Measurements from ENCODE around the gene GUCY1A2.
"Not testable (repeated sequence)": the region's sequence is repeated elsewhere in the genome, so short reads cannot be mapped to it uniquely, and the experiment has no call there.

The GUCY1A2 gene

GRCh38 chr11:106939157-106939556, 79.1 kb downstream of the GUCY1A2 start:
- no peak for DNase-seq (ENCODE audit: low read depth)

- DNase-seq (ENCODE audit: low read depth): no peak
These were observed 81.2 kb downstream of the GUCY1A2 start for GRCh38 chr11:106937111-106937510.

GRCh38 chr11:106925245-106925644, 93.0 kb downstream of the GUCY1A2 start:
- DNase-seq (ENCODE audit: low read depth): no peak

- DNase-seq (ENCODE audit: low read depth): no peak
These were observed 97.3 kb downstream of the GUCY1A2 start for GRCh38 chr11:106920899-106921509.

- no peak for DNase-seq (ENCODE audit: low read depth)
These were observed 100.3 kb downstream of the GUCY1A2 start for GRCh38 chr11:106917973-106918372.

GRCh38 chr11:106914409-106914808, 103.9 kb downstream of the GUCY1A2 start:
- no peak for DNase-seq (ENCODE audit: low read depth)

GRCh38 chr11:106913141-106913540, 105.1 kb downstream of the GUCY1A2 start:
- DNase-seq (ENCODE audit: low read depth): no peak

GRCh38 chr11:106904826-106905225, 113.5 kb downstream of the GUCY1A2 start:
- DNase-seq (ENCODE audit: low read depth): no peak

GRCh38 chr11:106889718-106890117, 128.6 kb downstream of the GUCY1A2 start:
- no peak for DNase-seq (ENCODE audit: low read depth)

GRCh38 chr11:106888386-106888785, 129.9 kb downstream of the GUCY1A2 start:
- no peak for DNase-seq (ENCODE audit: low read depth)

GRCh38 chr11:106883693-106884092, 134.6 kb downstream of the GUCY1A2 start:
- DNase-seq (ENCODE audit: low read depth): not testable (repeated sequence)

GRCh38 chr11:106879832-106880546, 138.3 kb downstream of the GUCY1A2 start:
- no peak for DNase-seq (ENCODE audit: low read depth)

GRCh38 chr11:106879029-106879428, 139.2 kb downstream of the GUCY1A2 start:
- DNase-seq (ENCODE audit: low read depth): no peak

GRCh38 chr11:106875013-106875412, 143.3 kb downstream of the GUCY1A2 start:
- no peak for DNase-seq (ENCODE audit: low read depth)

- no peak for DNase-seq (ENCODE audit: low read depth)
These were observed 146.0 kb downstream of the GUCY1A2 start for GRCh38 chr11:106872246-106872645.

- no peak for DNase-seq (ENCODE audit: low read depth)
These were observed 160.1 kb downstream of the GUCY1A2 start for GRCh38 chr11:106858200-106858599.

- no peak for DNase-seq (ENCODE audit: low read depth)
These were observed 161.7 kb downstream of the GUCY1A2 start for GRCh38 chr11:106856566-106856965.

GRCh38 chr11:106854429-106854828, 163.8 kb downstream of the GUCY1A2 start:
- DNase-seq (ENCODE audit: low read depth): no peak

- no peak for DNase-seq (ENCODE audit: low read depth)
These were observed 164.3 kb downstream of the GUCY1A2 start for GRCh38 chr11:106853850-106854401.

GRCh38 chr11:106852779-106853178, 165.5 kb downstream of the GUCY1A2 start:
- no peak for DNase-seq (ENCODE audit: low read depth)

- DNase-seq (ENCODE audit: low read depth): no peak
These were observed 169.8 kb downstream of the GUCY1A2 start for GRCh38 chr11:106848526-106848925.

- DNase-seq (ENCODE audit: low read depth): no peak
These were observed 176.1 kb downstream of the GUCY1A2 start for GRCh38 chr11:106842134-106842533.

- DNase-seq (ENCODE audit: low read depth): no peak
These were observed 177.3 kb downstream of the GUCY1A2 start for GRCh38 chr11:106840947-106841346.
